ENCODE results near the gene DAP. TPM values are rescaled to one million over a fixed set of nuclear protein-coding genes. Genes with fewer than 3 reads are reported as not detected.
A peak's percentile ranks its signal among the peaks of the same experiment; 100 is the strongest.

The DAP gene
- total and polyA plus RNA-seq, 2 experiments from 2014 or later, result 30.0 to 105 TPM

DNA sequence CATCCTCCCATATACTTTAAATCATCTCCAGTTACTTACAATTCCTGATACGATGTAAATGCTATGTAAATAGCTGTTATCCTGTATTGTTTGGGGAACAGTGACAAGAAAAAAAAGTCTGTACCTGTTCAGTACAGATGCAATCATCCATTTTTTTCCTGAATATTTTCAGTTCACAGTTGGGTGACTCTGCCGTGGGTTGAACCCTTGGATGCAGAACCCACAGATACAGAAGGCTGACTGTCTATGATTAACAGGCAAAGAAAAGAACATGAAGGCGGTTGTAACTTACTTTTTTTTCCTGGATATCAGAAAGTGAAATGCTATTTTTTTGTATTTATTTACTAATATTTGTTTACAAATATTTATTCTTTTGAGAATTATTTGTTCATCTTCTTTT is 33.2 kb downstream of the DAP start:
- Histone ChIP-seq H3K27me3 (no peaks in the 10 kb centered on the region), H3K27ac (no peak overlapping the region), H3K36me3 (no peaks in the 10 kb centered on the region), H3K4me3 (no peak overlapping the region), H3K4me1 (ENCODE audit: low read depth) (peaks cover 15% of the 10 kb centered on the region), H3K9me3 (ENCODE audit: low read depth) (no peaks in the 10 kb centered on the region)
- no peak for TF ChIP-seq CTCF (IDR thresholded peaks at IDR 0.05; ENCODE audit: low read depth, low read length)
- DNase-seq (ENCODE audit: low read depth in 1 of 2, low spot score in 1 of 2), result no peak

- TF ChIP-seq CTCF (IDR thresholded peaks at IDR 0.05; ENCODE audit: low read depth, low read length), result no peak
- Histone ChIP-seq H3K4me1 (ENCODE audit: low read depth) (peaks cover 15% of the 10 kb centered on the region), H3K4me3 (no peak overlapping the region), H3K36me3 (no peaks in the 10 kb centered on the region), H3K27me3 (no peaks in the 10 kb centered on the region), H3K9me3 (ENCODE audit: low read depth) (no peaks in the 10 kb centered on the region), H3K27ac (peak overlapping the region; percentile 81)
- DNase-seq (ENCODE audit: low read depth in 1 of 2, low spot score in 1 of 2), result peak in 1 of 2 donors; percentile 25
Observed at GRCh38 chr5:10726913-10727517, 34.0 kb downstream of the DAP start.

- Histone ChIP-seq H3K4me1 (ENCODE audit: low read depth) (peaks cover 15% of the 10 kb centered on the region), H3K36me3 (no peaks in the 10 kb centered on the region), H3K27me3 (no peaks in the 10 kb centered on the region), H3K9me3 (ENCODE audit: low read depth) (no peaks in the 10 kb centered on the region), H3K4me3 (no peak overlapping the region), H3K27ac (peak overlapping the region; percentile 81)
- peak in 1 of 2 donors; percentile 24 for DNase-seq (ENCODE audit: low read depth in 1 of 2, low spot score in 1 of 2)
- TF ChIP-seq CTCF (IDR thresholded peaks at IDR 0.05; ENCODE audit: low read depth, low read length), result no peak
Observed at GRCh38 chr5:10726179-10726912, 34.7 kb downstream of the DAP start.

DNA sequence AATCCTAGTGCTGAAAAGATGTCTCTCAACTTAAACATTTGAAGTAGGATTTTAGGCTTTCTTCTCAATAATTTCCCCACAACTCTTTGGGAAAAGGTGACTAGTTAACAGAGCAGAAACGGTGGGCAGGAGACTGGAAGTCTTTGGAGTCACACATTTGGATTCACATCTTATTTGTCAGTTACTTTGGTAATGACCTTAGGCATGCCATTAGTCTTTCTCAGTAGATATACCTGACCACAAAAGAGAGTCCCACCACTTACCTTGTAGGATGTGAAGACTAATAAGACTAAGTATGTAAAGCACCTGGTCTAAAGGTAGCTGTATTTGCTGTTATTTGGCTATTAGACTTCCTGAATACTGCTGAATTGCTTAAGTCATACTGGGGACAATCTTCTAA is 35.4 kb downstream of the DAP start:
- DNase-seq (ENCODE audit: low read depth in 1 of 2, low spot score in 1 of 2), result no peak
- peak overlapping the region; percentile 81 for H3K27ac ChIP-seq
- no peaks in the 10 kb centered on the region for H3K27me3 ChIP-seq
- no peaks in the 10 kb centered on the region for H3K9me3 ChIP-seq (ENCODE audit: low read depth)
- H3K36me3 ChIP-seq, result no peaks in the 10 kb centered on the region
- peaks cover 15% of the 10 kb centered on the region for H3K4me1 ChIP-seq (ENCODE audit: low read depth)
- no peak for TF ChIP-seq CTCF (IDR thresholded peaks at IDR 0.05; ENCODE audit: low read depth, low read length)
- no peak overlapping the region for H3K4me3 ChIP-seq

- Histone ChIP-seq H3K9me3 (ENCODE audit: low read depth) (no peaks in the 10 kb centered on the region), H3K27me3 (no peaks in the 10 kb centered on the region), H3K27ac (no peak overlapping the region), H3K4me3 (no peak overlapping the region), H3K36me3 (no peaks in the 10 kb centered on the region), H3K4me1 (ENCODE audit: low read depth) (peaks cover 15% of the 10 kb centered on the region)
- TF ChIP-seq CTCF (IDR thresholded peaks at IDR 0.05; ENCODE audit: low read depth, low read length), result peak; percentile 57
- DNase-seq (ENCODE audit: low read depth in 1 of 2, low spot score in 1 of 2), result peak in 1 of 2 donors; percentile 91
Observed at GRCh38 chr5:10724781-10725507, 36.1 kb downstream of the DAP start.

Data from cardiac muscle cell (in vitro differentiated cells and primary cell).